BE2C (cell line): ENCODE results near the gene GLI3.

Source experiments
- DNase-seq: peaks from one replicate; pipeline ENCODE4 v3.0.0-alpha.2; 2020
- H3K27me3 ChIP-seq: fragments of 250-450 bp; sonication (Bioruptor Pico); 2 replicates; pipeline ENCODE4 v1.5.1; 2020; ENCODE audit warnings: mild to moderate bottlenecking
- H3K36me3 ChIP-seq: fragments of 250-450 bp; sonication (Bioruptor Pico); 2 replicates; pipeline ENCODE4 v1.5.1; 2020; ENCODE audit warnings: mild to moderate bottlenecking
- H3K4me1 ChIP-seq: fragments of 250-450 bp; sonication (Bioruptor Pico); 2 replicates; pipeline ENCODE4 v1.5.1; 2020
- H3K4me3 ChIP-seq: 2 replicates; pipeline ENCODE4 v1.5.1; 2011; ENCODE audit warnings: low read depth, low read length
- H3K9me3 ChIP-seq: fragments of 250-450 bp; sonication (Bioruptor Pico); 2 replicates; pipeline ENCODE4 v1.5.1; 2020
- CTCF ChIP-seq: IDR thresholded peaks from 2 replicates; pipeline ENCODE4 v1.5.1; 2012; ENCODE audit warnings: mild to moderate bottlenecking, low read depth, low read length

Gene GLI3

DNA sequence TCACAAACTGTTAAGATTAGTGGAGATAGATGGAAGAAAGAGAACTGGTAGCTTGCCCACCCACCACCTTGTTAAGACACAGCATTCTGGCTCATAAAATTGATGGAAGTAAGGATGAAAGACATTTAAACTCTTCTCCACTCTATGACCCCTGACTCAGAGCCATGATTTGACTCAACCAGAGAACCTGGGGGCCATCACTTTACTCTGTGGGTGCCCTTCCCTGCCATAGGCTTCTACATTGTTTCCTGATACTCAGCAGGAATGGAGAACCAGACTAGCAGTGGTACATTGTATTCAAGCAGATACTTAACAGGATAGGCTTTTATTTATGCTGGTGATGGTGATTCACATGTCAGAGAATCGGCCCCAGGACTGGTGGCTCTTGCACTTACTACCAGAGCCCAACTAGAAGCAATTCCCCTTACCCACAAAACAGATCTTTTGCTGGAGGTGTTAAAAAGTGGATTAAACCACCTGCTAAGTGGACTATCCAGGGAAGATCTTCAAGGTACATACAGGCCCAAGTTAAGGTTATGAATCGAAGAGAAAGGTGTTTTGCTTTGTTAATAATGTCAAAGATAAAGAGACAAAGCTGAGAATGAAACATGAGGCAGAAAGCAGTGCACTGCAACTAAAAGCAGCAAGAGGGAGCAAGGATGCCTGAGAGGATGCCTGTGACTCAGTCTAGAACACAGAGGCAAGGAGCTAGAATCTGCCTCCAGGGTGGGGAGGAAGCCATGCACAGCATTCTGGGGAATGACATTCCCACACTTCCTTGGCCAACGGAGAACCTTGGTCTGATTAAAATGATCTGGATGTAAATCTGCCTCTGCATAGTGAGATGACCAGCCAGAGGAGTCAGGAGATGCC lies 36.0 kb upstream of the GLI3 start:
- Histone ChIP-seq H3K27me3 (no peaks in the 10 kb centered on the region), H3K4me3 (no peak overlapping the region), H3K36me3 (no peaks in the 10 kb centered on the region), H3K9me3 (no peaks in the 10 kb centered on the region), H3K4me1 (no peaks in the 10 kb centered on the region)
- TF ChIP-seq CTCF: no peak
- DNase-seq: no peak

DNA sequence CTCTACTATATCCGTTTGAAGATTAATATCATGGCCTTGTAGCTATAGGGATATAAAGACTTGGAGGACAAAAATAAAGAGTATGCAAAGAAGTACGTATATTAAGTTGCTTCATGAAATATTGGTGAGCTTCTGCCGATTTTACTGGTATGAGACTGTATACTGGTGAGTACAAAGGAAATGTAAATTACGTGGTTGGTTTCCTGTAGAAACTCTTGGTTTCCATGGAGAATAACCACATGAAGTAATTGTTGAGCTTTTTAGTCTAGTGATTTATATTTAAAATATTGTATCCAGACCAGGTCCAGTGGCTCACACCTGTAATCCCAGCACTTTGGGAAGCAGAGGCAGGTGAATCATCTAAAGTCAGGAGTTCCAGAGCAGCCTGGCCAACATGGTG lies 32.2 kb upstream of the GLI3 start:
- Histone ChIP-seq H3K9me3 (no peaks in the 10 kb centered on the region), H3K4me1 (no peaks in the 10 kb centered on the region), H3K27me3 (no peaks in the 10 kb centered on the region), H3K36me3 (no peaks in the 10 kb centered on the region), H3K4me3 (no peak overlapping the region)
- no peak for DNase-seq
- TF ChIP-seq CTCF: no peak

GRCh38 chr7:42264702-42265101 lies 27.7 kb upstream of the GLI3 start:
- Histone ChIP-seq H3K4me1 (no peaks in the 10 kb centered on the region), H3K36me3 (no peaks in the 10 kb centered on the region), H3K4me3 (no peak overlapping the region), H3K9me3 (no peaks in the 10 kb centered on the region), H3K27me3 (no peaks in the 10 kb centered on the region)
- TF ChIP-seq CTCF: no peak
- DNase-seq: no peak

DNA sequence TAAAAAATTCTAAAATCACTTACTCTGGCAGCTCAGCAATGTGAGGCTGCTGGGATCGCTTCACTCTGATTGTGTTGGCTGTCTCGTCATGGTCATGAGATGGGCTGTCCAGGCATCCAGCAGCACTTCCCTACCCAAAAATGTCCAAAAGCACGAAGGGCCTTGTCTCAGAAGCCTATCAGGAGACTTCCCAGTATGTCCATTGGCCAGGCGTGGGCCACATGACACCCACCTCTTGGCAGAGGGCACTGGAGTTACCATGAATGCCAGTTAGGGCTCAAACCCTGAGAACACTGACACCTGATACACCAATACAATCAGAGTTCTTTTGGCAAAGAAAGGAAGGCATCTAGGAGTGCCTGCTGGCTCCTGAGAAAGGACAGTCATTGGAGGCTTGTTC lies 27.0 kb upstream of the GLI3 start:
- Histone ChIP-seq H3K9me3 (no peaks in the 10 kb centered on the region), H3K27me3 (no peaks in the 10 kb centered on the region), H3K4me3 (no peak overlapping the region), H3K36me3 (no peaks in the 10 kb centered on the region), H3K4me1 (no peaks in the 10 kb centered on the region)
- no peak for TF ChIP-seq CTCF
- no peak for DNase-seq

DNA sequence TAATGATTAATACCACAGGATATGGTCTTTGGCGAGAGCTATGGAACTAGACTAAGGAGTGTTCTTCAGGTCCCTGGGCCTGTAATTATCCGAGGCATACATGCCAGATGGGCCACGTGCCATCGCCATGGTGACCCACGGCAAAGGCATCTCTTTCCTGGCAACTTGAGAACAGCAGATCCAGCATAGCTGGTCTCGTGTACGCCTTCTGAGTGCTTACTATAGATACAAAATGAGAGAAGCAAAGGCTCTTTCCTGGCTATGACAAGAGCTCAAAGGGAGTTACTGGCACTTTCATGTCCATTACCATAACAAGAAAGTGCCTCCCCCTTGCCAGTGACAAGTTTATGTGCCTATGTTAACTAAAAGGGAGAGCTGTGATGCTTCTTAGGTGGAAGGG lies 26.0 kb upstream of the GLI3 start:
- H3K36me3 ChIP-seq: no peaks in the 10 kb centered on the region
- H3K4me1 ChIP-seq: no peaks in the 10 kb centered on the region
- no peaks in the 10 kb centered on the region for H3K27me3 ChIP-seq
- no peak for TF ChIP-seq CTCF
- H3K4me3 ChIP-seq: no peak overlapping the region
- H3K9me3 ChIP-seq: no peaks in the 10 kb centered on the region
- DNase-seq: no peak

DNA sequence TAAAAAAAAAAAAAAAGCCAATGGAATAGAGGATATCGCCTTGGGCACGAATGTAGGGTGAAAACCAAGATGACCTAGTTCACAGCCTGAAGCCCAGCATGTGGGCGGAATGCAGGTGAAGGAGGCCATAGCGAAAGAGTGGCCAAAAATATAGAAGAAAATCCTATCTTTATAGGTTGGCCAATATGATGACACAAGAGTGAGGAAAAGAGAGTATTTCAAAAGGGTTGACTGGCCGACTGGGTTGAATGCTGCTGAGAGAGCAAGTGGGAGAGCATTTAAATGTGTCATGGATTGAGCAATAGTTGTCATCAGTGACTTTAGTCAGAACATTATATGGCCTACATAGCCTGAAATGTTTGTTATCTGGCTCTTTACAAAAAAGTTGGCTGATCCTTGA lies 17.2 kb upstream of the GLI3 start:
- H3K4me3 ChIP-seq: no peak overlapping the region
- no peaks in the 10 kb centered on the region for H3K36me3 ChIP-seq
- no peaks in the 10 kb centered on the region for H3K9me3 ChIP-seq
- H3K27me3 ChIP-seq: no peaks in the 10 kb centered on the region
- H3K4me1 ChIP-seq: no peaks in the 10 kb centered on the region
- TF ChIP-seq CTCF: no peak
- DNase-seq: no peak
